CD4-positive, alpha-beta T cell (primary cell): ENCODE data around the gene DEFB114. TPM values are rescaled to one million over a fixed set of nuclear protein-coding genes. Genes with fewer than 3 reads are reported as not detected.

Experiments
- ATAC-seq: fragments of 200-7000 bp; cut with Tn5 transposase; one replicate; pipeline ENCODE4 v1.10.0; 2022; ENCODE audit warnings: mild to moderate bottlenecking; ENCODE audit not compliant: poor library complexity
- CTCF ChIA-PET: fragments of 350-600 bp; sonication (Branson Sonifier 250); formaldehyde crosslinking; loops from one replicate; lab custom pipeline; 2021; ENCODE audit warnings: antibody characterized with exemption, inconsistent platforms; lab: Charles Lee
- POLR2A ChIA-PET: fragments of 350-600 bp; sonication (Branson Sonifier 250); formaldehyde crosslinking; loops from one replicate; lab custom pipeline; 2021; ENCODE audit warnings: antibody characterized with exemption, inconsistent platforms; lab: Charles Lee
- DNase-seq, 14 experiments: peaks; one replicate each; pipeline ENCODE4 v3.0.0-alpha.2; 2013 to 2020; ENCODE audit warnings: mixed read lengths in 2 of 14
- H3K27ac ChIP-seq, 2 donors: one replicate each; pipeline versions ENCODE4 v1.5.1 to v1.7.0; 2013; ENCODE audit warnings: low read length in 2 of 2, low read depth in 1 of 2, mild to moderate bottlenecking in 1 of 2
- H3K27me3 ChIP-seq, 2 experiments: 1 replicate in 1 of 2; 2 replicates in 1 of 2; pipeline versions ENCODE4 v1.6.1 to v1.7.0; 2013; ENCODE audit warnings: low read length in 2 of 2, control low read depth in 1 of 2, mild to moderate bottlenecking in 1 of 2, moderate library complexity in 1 of 2; ENCODE audit not compliant: insufficient read depth in 2 of 2, control insufficient read depth in 1 of 2
- H3K36me3 ChIP-seq: one replicate; pipeline ENCODE4 v1.6.1; 2013; ENCODE audit warnings: low read length, control low read depth; ENCODE audit not compliant: insufficient read depth
- H3K4me1 ChIP-seq: one replicate; pipeline ENCODE4 v1.6.1; 2013; ENCODE audit warnings: low read length, control low read depth; ENCODE audit not compliant: insufficient read depth
- H3K4me3 ChIP-seq: one replicate; pipeline ENCODE4 v1.5.1; 2013; ENCODE audit warnings: mild to moderate bottlenecking, low read length, moderate library complexity
- H3K9me3 ChIP-seq, 2 experiments: 1 replicate in 1 of 2; 2 replicates in 1 of 2; pipeline versions ENCODE4 v1.6.1 to v1.7.0; 2013; ENCODE audit warnings: low read length in 2 of 2, mild to moderate bottlenecking in 2 of 2, control low read depth in 1 of 2, moderate library complexity in 1 of 2; ENCODE audit not compliant: control insufficient read depth in 1 of 2, insufficient read depth in 1 of 2
- H3K27ac Mint-ChIP-seq: one replicate; pipeline ENCODE4 v1.8.0; 2020; ENCODE audit warnings: mixed read lengths
- H3K27me3 Mint-ChIP-seq: one replicate; pipeline ENCODE4 v1.8.0; 2021; ENCODE audit warnings: mixed read lengths
- H3K36me3 Mint-ChIP-seq: one replicate; pipeline ENCODE4 v1.8.0; 2021; ENCODE audit warnings: low read depth, mixed read lengths
- H3K4me1 Mint-ChIP-seq: one replicate; pipeline ENCODE4 v1.8.0; 2021; ENCODE audit warnings: low read depth, mixed read lengths
- H3K4me3 Mint-ChIP-seq: one replicate; pipeline ENCODE4 v1.8.0; 2020; ENCODE audit warnings: mild to moderate bottlenecking, mixed read lengths
- H3K9me3 Mint-ChIP-seq: one replicate; pipeline ENCODE4 v1.8.0; 2020; ENCODE audit warnings: mixed read lengths
- CTCF ChIP-seq: fragments of 200-600 bp; IDR thresholded peaks from one replicate; pipeline ENCODE4 v1.8.0; 2022; ENCODE audit warnings: antibody characterized with exemption, mild to moderate bottlenecking
- intact Hi-C, 2 experiments: fragments of 100-400 bp; cut with DNase I in 1 of 2; cut with micrococcal nuclease in 1 of 2; formaldehyde crosslinking; loops; one replicate each; pipeline versions ENCODE4 v1.15.1 to v1.9.0; 2023 to 2025; cut with DNase I, micrococcal nuclease
- total RNA-seq, 174 experiments: library from RNA in 2 of 174; stranded (reverse) in 2 of 174; gene quantifications; one replicate each; pipeline ENCODE4 v1.2.3 and lab custom pipeline; 2021 to 2026

The DEFB114 gene
- total RNA-seq, 2 experiments from 2014 or later, result not detected

GRCh38 chr6:49934770-49935169, 29.2 kb downstream of the DEFB114 start:
- ChIA-PET POLR2A (no interaction called here), CTCF (no interaction called here)
- Mint-ChIP-seq H3K36me3 (no peaks in the 10 kb centered on the region), H3K27me3 (no peaks in the 10 kb centered on the region), H3K4me3 (no peak overlapping the region), H3K4me1 (no peaks in the 10 kb centered on the region), H3K27ac (no peak overlapping the region), H3K9me3 (no peaks in the 10 kb centered on the region)
- intact Hi-C loops, result no loop called here
- TF ChIP-seq CTCF, result no peak
- Histone ChIP-seq H3K27me3 (no peaks in the 10 kb centered on the region), H3K9me3 (peaks cover 0 to 6% of the 10 kb centered on the region in 2 experiments), H3K36me3 (no peaks in the 10 kb centered on the region), H3K27ac (no peak overlapping the region), H3K4me1 (no peaks in the 10 kb centered on the region), H3K4me3 (no peak overlapping the region)
- ATAC-seq (no peak), DNase-seq (no peak)

GRCh38 chr6:49933526-49933925, 30.4 kb downstream of the DEFB114 start:
- TF ChIP-seq CTCF, result no peak
- H3K9me3 Mint-ChIP-seq, result no peaks in the 10 kb centered on the region
- H3K36me3 ChIP-seq, result no peaks in the 10 kb centered on the region
- H3K4me3 Mint-ChIP-seq, result no peak overlapping the region
- no peaks in the 10 kb centered on the region for H3K27me3 Mint-ChIP-seq
- ChIA-PET POLR2A (no interaction called here), CTCF (no interaction called here)
- H3K4me1 Mint-ChIP-seq, result no peaks in the 10 kb centered on the region
- no peak for ATAC-seq
- H3K36me3 Mint-ChIP-seq, result no peaks in the 10 kb centered on the region
- no peaks in the 10 kb centered on the region for H3K4me1 ChIP-seq
- no peak overlapping the region for H3K27ac ChIP-seq
- H3K27ac Mint-ChIP-seq, result no peak overlapping the region
- intact Hi-C loops, result no loop called here
- H3K4me3 ChIP-seq, result no peak overlapping the region
- H3K9me3 ChIP-seq, result peaks cover 0 to 6% of the 10 kb centered on the region in 2 experiments
- peak in 1 of 14 experiments; percentile 3 for DNase-seq
- H3K27me3 ChIP-seq, result no peaks in the 10 kb centered on the region

GRCh38 chr6:49929340-49929739, 34.6 kb downstream of the DEFB114 start:
- H3K27me3 Mint-ChIP-seq, result no peaks in the 10 kb centered on the region
- no peak for ATAC-seq

More at GRCh38 chr6:49929340-49929739, 34.6 kb downstream of the DEFB114 start:
- H3K4me1 Mint-ChIP-seq, result no peaks in the 10 kb centered on the region
- no peak for TF ChIP-seq CTCF
- Histone ChIP-seq H3K27ac (no peak overlapping the region), H3K9me3 (peaks cover 0 to 10% of the 10 kb centered on the region in 2 experiments), H3K4me1 (no peaks in the 10 kb centered on the region), H3K27me3 (no peaks in the 10 kb centered on the region), H3K4me3 (no peak overlapping the region), H3K36me3 (no peaks in the 10 kb centered on the region)
- no peak for DNase-seq
- H3K4me3 Mint-ChIP-seq, result no peak overlapping the region
- H3K36me3 Mint-ChIP-seq, result no peaks in the 10 kb centered on the region
- intact Hi-C loops, result no loop called here
- H3K27ac Mint-ChIP-seq, result no peak overlapping the region
- ChIA-PET POLR2A (no interaction called here), CTCF (no interaction called here)
- H3K9me3 Mint-ChIP-seq, result peaks cover 2% of the 10 kb centered on the region
